ENCODE results near the gene C12orf43.

DNA sequence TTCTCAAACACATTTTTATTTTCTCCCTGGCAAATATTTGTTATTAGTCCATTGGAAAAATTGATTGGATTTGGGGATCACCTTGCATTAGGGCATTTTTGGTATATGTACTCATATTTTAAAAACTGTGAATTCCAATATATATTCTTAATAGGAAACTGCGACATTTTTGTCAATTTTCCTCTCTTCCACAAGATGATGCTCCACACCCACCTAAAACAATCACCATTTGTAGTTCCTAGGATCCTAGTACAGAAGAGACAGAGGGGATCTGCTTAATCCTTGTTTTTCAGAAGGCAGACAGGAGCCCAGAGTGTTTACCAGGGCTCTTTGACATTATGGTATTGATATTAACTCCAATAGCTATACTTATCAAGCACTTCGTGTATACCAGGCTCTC, 45.5 kb upstream of the C12orf43 start:
- TF ChIP-seq POLR2A (IDR thresholded peaks at IDR 0.05; ENCODE audit: low read length) (no peak), GATA1 (IDR thresholded peaks at IDR 0.05; ENCODE audit: low read depth, low read length) (no peak)

Data from erythroblast (primary cell).